T47D (cell line): ENCODE data around the gene CHMP4A.
"Not testable (repeated sequence)": the region's sequence is repeated elsewhere in the genome, so short reads cannot be mapped to it uniquely, and the experiment has no call there.

Experiments
- DNase-seq, 2 experiments: peaks; one replicate each; pipeline versions ENCODE4 v3.0.0 to v3.0.0-alpha.2; 2011 to 2012; ENCODE audit warnings: low read depth in 1 of 2, low spot score in 1 of 2
- JUND ChIP-seq: IDR thresholded peaks from 2 replicates; pipeline ENCODE4 v1.6.1; 2012; ENCODE audit warnings: low read depth
- in situ Hi-C: cut with HindIII; loops from 2 replicates; pipeline ENCODE4 v1.10.0; 2016; ENCODE audit warnings: low sequenced_read_pairs, low pct_unique_long_range_greater_than_20kb

Gene CHMP4A

GRCh38 chr14:24254630-24255392, 41.5 kb upstream of the CHMP4A start:
- TF ChIP-seq JUND: no peak
- no peak for DNase-seq
- in situ Hi-C loops: no loop called here

GRCh38 chr14:24253936-24254335, 40.6 kb upstream of the CHMP4A start:
- DNase-seq: no peak
- in situ Hi-C loops: no loop called here
- no peak for TF ChIP-seq JUND

- in situ Hi-C loops: no loop called here
- DNase-seq: no peak
- no peak for TF ChIP-seq JUND
These were observed 39.2 kb upstream of the CHMP4A start for GRCh38 chr14:24252289-24253124.

GRCh38 chr14:24251880-24252288, 38.6 kb upstream of the CHMP4A start:
- in situ Hi-C loops: no loop called here
- DNase-seq: no peak
- no peak for TF ChIP-seq JUND

GRCh38 chr14:24250354-24250753, 37.1 kb upstream of the CHMP4A start:
- DNase-seq: no peak
- no peak for TF ChIP-seq JUND
- in situ Hi-C loops: no loop called here

GRCh38 chr14:24249230-24250021, 36.1 kb upstream of the CHMP4A start:
- DNase-seq: no peak
- in situ Hi-C loops: no loop called here
- no peak for TF ChIP-seq JUND

- in situ Hi-C loops: no loop called here
- no peak for DNase-seq
- TF ChIP-seq JUND: no peak
These were observed 34.1 kb upstream of the CHMP4A start for GRCh38 chr14:24247422-24247821.

- TF ChIP-seq JUND: no peak
- in situ Hi-C loops: no loop called here
These were observed 33.5 kb upstream of the CHMP4A start for GRCh38 chr14:24246765-24247212.

GRCh38 chr14:24245350-24245749, 32.1 kb upstream of the CHMP4A start:
- DNase-seq, in situ Hi-C loops: not testable (repeated sequence)

More at GRCh38 chr14:24246765-24247212, 33.5 kb upstream of the CHMP4A start:
- DNase-seq: no peak

- TF ChIP-seq JUND: no peak
- in situ Hi-C loops: no loop called here
- DNase-seq: no peak
These were observed 30.1 kb upstream of the CHMP4A start for GRCh38 chr14:24243336-24243836.

GRCh38 chr14:24241829-24242443, 28.6 kb upstream of the CHMP4A start:
- peak; percentile 84 to 91 for DNase-seq
- in situ Hi-C loops: no loop called here
- TF ChIP-seq JUND: no peak
